Osteoblast (primary cell): Measurements from ENCODE around the gene TOP1. TPM values are rescaled to one million over a fixed set of nuclear protein-coding genes. Genes with fewer than 3 reads are reported as not detected.

Experiments
- DNase-seq: peaks from one replicate; pipeline ENCODE4 v3.0.0; 2011; ENCODE audit warnings: low spot score, mixed read lengths; ENCODE audit not compliant: insufficient read length; ENCODE audit errors: missing footprints
- H2AFZ ChIP-seq: 2 replicates; pipeline ENCODE4 v1.6.0; 2011; ENCODE audit warnings: mild to moderate bottlenecking, low read length
- H3K27ac ChIP-seq: 2 replicates; pipeline ENCODE4 v1.5.1; 2011; ENCODE audit warnings: mild to moderate bottlenecking, low read depth, low read length, moderate library complexity
- H3K27me3 ChIP-seq: 2 replicates; pipeline ENCODE4 v1.6.0; 2012; ENCODE audit warnings: mild to moderate bottlenecking, control low read depth, inconsistent platforms, low read length, moderate library complexity; ENCODE audit not compliant: insufficient read depth
- H3K36me3 ChIP-seq: 2 replicates; pipeline ENCODE4 v1.5.1; 2011; ENCODE audit warnings: mild to moderate bottlenecking, low read length, control low read depth, moderate library complexity; ENCODE audit not compliant: insufficient read depth
- H3K4me1 ChIP-seq: 2 replicates; pipeline ENCODE4 v1.5.1; 2011; ENCODE audit warnings: mild to moderate bottlenecking, low read length, control low read depth, moderate library complexity; ENCODE audit not compliant: insufficient read depth
- H3K4me2 ChIP-seq: 2 replicates; pipeline ENCODE4 v1.6.0; 2011; ENCODE audit warnings: mild to moderate bottlenecking, low read length; ENCODE audit not compliant: insufficient read depth
- H3K4me3 ChIP-seq: fragments of 200-600 bp; sonication (generic); 3 replicates; pipeline ENCODE4 v1.5.1; 2012; ENCODE audit warnings: mild to moderate bottlenecking, low read length, inconsistent platforms; ENCODE audit not compliant: insufficient read depth
- H3K79me2 ChIP-seq: 2 replicates; pipeline ENCODE4 v1.6.0; 2012; ENCODE audit warnings: mild to moderate bottlenecking, low read length, control low read depth, inconsistent platforms; ENCODE audit not compliant: insufficient read depth
- H3K9me3 ChIP-seq: 2 replicates; pipeline ENCODE4 v1.5.1; 2011; ENCODE audit warnings: low read depth, low read length, control low read depth
- H4K20me1 ChIP-seq: 2 replicates; pipeline ENCODE4 v1.6.0; 2012; ENCODE audit warnings: mild to moderate bottlenecking, low read length, control low read depth; ENCODE audit not compliant: insufficient read depth
- total RNA-seq: library from RNA; depleted of rRNA; stranded (reverse); fragments of >200 nt; gene quantifications from 2 replicates; pipeline ENCODE4 v1.2.3, GENCODE V29; 2012
- TF ChIP-seq, protein P1 (sequence below): IDR thresholded peaks from 2 replicates; pipeline ENCODE4 v1.5.1; 2011; ENCODE audit warnings: mild to moderate bottlenecking, low read depth, low read length, moderate library complexity; ENCODE audit errors: extremely low read depth

TOP1 gene
- total RNA-seq, 1 donor, result 10.5 TPM

DNA sequence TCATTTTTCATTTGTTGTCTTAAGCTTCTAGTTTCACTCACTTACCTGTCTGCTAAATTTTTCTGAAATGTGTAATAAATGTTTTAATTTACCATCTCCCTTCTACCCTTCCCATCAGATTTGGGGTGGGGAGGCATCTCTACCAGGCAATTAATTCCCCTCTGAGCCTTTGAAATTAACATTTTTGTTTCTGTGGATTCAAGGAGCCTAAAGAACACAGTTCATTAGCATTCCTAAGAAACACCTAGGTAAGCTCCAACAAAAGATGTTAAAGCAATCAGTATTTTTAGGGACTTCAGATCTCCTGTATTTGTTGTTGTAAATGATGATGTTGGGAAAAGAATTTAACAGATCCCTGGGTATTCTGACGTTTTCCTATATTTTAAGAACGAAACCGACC lies 6.6 kb downstream of the TOP1 start:
- H3K27ac ChIP-seq, result no peak overlapping the region
- H3K9me3 ChIP-seq, result no peaks in the 10 kb centered on the region
- H3K27me3 ChIP-seq, result no peaks in the 10 kb centered on the region
- H3K79me2 ChIP-seq, result peaks cover 98% of the 10 kb centered on the region
- H3K4me3 ChIP-seq, result no peak overlapping the region
- H2AFZ ChIP-seq, result no peak overlapping the region
- TF ChIP-seq, protein P1, sequence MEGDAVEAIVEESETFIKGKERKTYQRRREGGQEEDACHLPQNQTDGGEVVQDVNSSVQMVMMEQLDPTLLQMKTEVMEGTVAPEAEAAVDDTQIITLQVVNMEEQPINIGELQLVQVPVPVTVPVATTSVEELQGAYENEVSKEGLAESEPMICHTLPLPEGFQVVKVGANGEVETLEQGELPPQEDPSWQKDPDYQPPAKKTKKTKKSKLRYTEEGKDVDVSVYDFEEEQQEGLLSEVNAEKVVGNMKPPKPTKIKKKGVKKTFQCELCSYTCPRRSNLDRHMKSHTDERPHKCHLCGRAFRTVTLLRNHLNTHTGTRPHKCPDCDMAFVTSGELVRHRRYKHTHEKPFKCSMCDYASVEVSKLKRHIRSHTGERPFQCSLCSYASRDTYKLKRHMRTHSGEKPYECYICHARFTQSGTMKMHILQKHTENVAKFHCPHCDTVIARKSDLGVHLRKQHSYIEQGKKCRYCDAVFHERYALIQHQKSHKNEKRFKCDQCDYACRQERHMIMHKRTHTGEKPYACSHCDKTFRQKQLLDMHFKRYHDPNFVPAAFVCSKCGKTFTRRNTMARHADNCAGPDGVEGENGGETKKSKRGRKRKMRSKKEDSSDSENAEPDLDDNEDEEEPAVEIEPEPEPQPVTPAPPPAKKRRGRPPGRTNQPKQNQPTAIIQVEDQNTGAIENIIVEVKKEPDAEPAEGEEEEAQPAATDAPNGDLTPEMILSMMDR, result no peak
- peaks cover 29% of the 10 kb centered on the region for H3K4me1 ChIP-seq
- H4K20me1 ChIP-seq, result peaks cover 52% of the 10 kb centered on the region
- no peaks in the 10 kb centered on the region for H3K36me3 ChIP-seq
- H3K4me2 ChIP-seq, result no peak overlapping the region
- no peak for DNase-seq

DNA sequence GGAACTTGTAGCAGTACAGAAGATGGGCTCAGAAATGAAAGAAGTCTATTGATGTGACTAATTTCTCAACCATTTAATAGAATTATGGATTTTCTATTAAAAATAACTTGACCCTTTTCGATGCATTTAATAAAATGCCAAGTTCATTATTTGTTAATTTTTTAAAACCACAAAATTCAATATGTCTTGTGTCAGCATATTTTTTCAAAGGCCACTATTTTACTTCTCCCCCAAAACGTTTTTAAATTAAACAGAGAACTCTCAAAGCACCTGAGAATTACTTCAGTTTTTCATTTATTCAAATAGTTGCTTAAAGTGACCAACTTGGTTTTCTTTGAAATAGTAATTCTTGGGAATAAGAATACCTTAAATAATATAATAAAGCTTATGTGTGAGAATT lies 8.6 kb downstream of the TOP1 start:
- Histone ChIP-seq H3K4me3 (no peak overlapping the region), H3K27ac (no peak overlapping the region), H4K20me1 (peaks cover 43% of the 10 kb centered on the region)

DNA sequence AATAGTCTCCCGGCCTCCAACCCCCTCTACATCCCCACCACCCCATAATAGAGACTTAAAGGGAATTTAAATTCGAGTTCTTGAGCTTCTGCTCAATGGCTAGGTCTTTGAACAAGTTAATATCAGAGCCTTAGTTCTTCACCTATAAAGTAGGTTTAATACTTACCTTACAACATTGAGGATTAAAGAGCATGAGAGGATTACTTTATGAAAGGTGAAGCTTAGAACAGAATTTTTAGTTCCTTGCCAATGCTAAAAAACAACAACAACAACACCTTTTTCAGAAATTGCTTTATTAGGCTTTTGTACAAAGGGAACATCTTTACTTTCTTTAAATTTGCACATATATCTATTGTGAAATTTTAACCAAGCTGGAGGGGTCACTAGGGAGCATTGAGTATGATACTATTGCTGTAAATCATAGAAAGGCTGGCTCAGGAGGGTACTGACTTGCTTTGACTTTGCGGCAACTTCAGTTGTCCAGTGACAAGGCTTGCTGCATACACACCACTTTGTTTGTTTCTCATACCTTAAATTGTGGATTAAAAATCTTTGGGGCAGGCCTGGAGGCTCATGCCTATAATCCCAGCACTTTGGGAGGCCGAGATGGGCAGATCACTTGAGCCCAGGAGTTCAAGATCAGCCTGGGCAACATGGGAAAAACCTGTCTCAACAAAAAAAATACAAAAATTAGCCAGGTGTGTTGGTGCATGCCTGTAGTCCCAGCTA lies 9.7 kb downstream of the TOP1 start:
- Histone ChIP-seq H4K20me1 (peaks cover 44% of the 10 kb centered on the region), H3K4me2 (no peak overlapping the region), H3K36me3 (no peaks in the 10 kb centered on the region), H3K4me3 (no peak overlapping the region), H2AFZ (no peak overlapping the region), H3K27ac (no peak overlapping the region), H3K27me3 (no peaks in the 10 kb centered on the region), H3K9me3 (no peaks in the 10 kb centered on the region), H3K79me2 (peaks cover 98% of the 10 kb centered on the region), H3K4me1 (peaks cover 3% of the 10 kb centered on the region)
- peak; percentile 31 for DNase-seq
- TF ChIP-seq, protein P1, result no peak

More for the DNA sequence above, 8.6 kb downstream of the TOP1 start:
- no peaks in the 10 kb centered on the region for H3K36me3 ChIP-seq
- H3K4me1 ChIP-seq, result peaks cover 9% of the 10 kb centered on the region
- no peaks in the 10 kb centered on the region for H3K9me3 ChIP-seq
- H2AFZ ChIP-seq, result no peak overlapping the region
- no peaks in the 10 kb centered on the region for H3K27me3 ChIP-seq
- DNase-seq, result peak; percentile 9
- no peak overlapping the region for H3K4me2 ChIP-seq
- peaks cover 98% of the 10 kb centered on the region for H3K79me2 ChIP-seq
- TF ChIP-seq, protein P1, result no peak

DNA sequence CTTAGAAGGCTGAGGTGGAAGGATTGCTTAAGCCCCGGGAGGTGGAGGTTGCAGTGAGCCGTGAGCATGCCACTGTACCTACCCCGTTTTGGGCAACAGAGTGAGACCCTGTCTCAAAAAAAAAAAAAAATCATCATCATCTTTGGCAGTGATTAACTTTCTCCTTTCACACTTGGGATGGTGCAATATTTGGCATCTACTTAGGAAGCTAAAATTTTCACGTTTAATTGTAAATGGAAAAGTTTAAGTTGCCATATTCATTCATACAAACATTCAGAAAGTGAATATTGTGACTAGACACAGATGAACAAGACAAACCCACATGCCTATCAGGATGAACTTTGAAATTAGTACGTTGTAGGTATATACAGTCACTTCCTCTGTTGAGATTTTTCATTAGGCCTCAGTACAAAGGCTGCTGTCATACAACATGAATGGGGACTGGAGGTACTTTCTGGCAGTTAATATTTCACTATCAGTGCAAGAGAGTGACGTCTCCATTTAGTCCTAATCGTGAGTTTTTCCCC lies 10.3 kb downstream of the TOP1 start:
- peaks cover 97% of the 10 kb centered on the region for H3K79me2 ChIP-seq
- H3K27ac ChIP-seq, result no peak overlapping the region
- no peaks in the 10 kb centered on the region for H3K36me3 ChIP-seq
- no peak overlapping the region for H3K4me2 ChIP-seq
- H4K20me1 ChIP-seq, result peaks cover 44% of the 10 kb centered on the region
- no peaks in the 10 kb centered on the region for H3K27me3 ChIP-seq
- H3K9me3 ChIP-seq, result no peaks in the 10 kb centered on the region
- H2AFZ ChIP-seq, result no peak overlapping the region
- TF ChIP-seq, protein P1, result no peak
- H3K4me1 ChIP-seq, result peaks cover 3% of the 10 kb centered on the region
- DNase-seq, result peak; percentile 78
- H3K4me3 ChIP-seq, result no peak overlapping the region
